Bronchial epithelial cell (primary cell): ENCODE data around the gene RING1. TPM values are rescaled to one million over a fixed set of nuclear protein-coding genes. Genes with fewer than 3 reads are reported as not detected.
A peak's percentile ranks its signal among the peaks of the same experiment; 100 is the strongest.

Experiments
- DNase-seq: peaks from one replicate; pipeline ENCODE4 v3.0.0-alpha.2; 2010; ENCODE audit warnings: low read depth
- FAIRE-seq: peaks from 2 replicates; lab custom pipeline; 2011; peaks lifted over from hg19 to GRCh38; lab: Jason Lieb, UNC
- H3K27me3 ChIP-seq: 2 replicates; pipeline ENCODE4 v1.5.1; 2011; ENCODE audit warnings: low read length; ENCODE audit not compliant: control insufficient read depth, insufficient read depth
- H3K36me3 ChIP-seq: 2 replicates; pipeline ENCODE4 v1.5.1; 2011; ENCODE audit warnings: low read length; ENCODE audit not compliant: control insufficient read depth, insufficient read depth
- H3K4me3 ChIP-seq: 2 replicates; pipeline ENCODE4 v1.5.1; 2011; ENCODE audit warnings: mild to moderate bottlenecking, low read depth, low read length, control low read depth
- CTCF ChIP-seq: IDR thresholded peaks from 2 replicates; pipeline ENCODE4 v1.5.1; 2011; ENCODE audit warnings: mild to moderate bottlenecking, moderate library complexity, low read length, control low read depth, inconsistent platforms; ENCODE audit not compliant: insufficient read depth, severe bottlenecking
- total RNA-seq: library from RNA; depleted of rRNA; stranded (reverse); fragments of >200 nt; gene quantifications from 2 replicates; pipeline ENCODE4 v1.2.1, GENCODE V29; 2014

RING1 gene
- total RNA-seq, 1 donor from 2014 or later: 43.4 TPM

DNA sequence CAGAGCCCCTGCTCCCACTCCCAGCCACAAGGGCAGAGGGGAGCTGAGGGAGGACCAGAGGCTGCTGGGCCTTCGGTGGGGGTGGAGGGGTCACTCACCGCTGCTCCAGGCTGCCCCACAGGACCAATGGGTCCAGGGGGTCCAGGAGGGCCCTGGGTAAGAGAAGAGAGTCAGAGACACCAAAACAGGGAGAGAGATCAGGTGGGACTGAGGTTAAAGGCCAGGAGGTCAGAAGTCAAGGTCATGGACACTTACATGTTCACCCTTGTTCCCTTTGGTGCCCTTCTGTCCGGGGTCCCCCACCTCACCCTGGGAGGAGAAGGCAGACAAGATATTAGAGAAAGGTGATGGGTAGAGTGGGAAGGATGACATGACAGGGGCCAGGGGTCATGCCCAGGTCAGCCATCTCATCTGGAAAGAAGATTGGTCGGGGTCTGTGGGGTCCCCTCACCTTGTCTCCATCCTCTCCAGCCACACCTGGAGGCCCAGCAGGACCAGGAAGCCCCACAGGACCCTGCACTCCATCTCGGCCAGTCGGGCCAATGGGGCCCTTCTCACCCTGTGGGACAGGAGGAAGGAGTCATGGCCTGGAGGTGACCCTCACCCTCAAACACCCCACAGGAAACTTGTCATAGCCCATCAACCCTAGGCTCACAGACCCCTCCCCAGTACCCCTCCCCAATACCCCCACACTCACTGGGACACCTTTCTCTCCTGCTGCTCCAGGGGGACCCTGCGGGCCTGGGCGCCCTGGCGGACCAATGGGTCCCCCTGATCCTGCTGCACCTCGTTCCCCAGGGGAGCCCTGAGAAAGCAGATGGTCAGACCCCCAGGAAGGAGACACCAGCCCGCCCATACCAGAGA lies 37.1 kb upstream of the RING1 start:
- no peak for TF ChIP-seq CTCF
- FAIRE-seq: no peak
- no peak for DNase-seq

DNA sequence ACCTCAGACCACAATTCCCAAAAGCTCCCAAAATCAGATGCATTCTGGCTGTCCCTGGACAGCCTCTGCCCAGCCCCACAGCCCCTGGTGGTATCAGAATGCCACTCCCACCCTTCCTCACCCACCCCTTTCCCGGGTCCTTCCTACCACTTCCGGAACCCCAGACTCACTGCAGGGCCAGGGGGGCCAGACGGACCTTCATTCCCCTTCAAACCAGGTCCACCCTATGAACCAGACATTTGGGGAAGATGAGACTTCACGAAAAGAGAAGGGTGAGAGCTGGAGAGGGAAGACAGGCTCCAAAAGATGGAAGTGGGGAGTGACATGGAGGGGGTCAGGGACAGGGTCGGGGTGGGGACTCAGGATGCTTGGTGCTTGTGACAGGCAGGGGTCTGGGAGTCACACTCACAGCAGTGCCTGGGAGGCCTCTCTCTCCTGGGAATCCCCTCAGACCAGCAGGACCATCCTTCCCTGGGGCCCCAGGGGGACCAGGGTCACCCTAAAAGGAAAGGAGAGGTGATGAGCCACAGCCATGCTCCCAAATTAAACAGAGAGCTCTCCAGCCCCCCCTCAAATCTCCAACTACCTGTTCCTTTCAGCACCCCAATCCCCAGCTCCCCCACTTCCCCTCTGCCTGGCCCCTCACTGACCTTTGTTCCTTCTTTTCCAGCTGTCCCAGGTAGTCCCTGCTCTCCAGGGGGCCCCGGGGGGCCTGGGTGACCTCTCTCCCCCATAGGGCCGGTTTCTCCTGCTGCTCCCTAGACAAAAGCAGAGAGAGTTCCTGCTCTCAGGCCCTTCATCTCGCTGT lies 36.2 kb upstream of the RING1 start:
- FAIRE-seq: peak; percentile 58
- Histone ChIP-seq H3K27me3 (no peaks in the 10 kb centered on the region), H3K4me3 (no peak overlapping the region), H3K36me3 (no peaks in the 10 kb centered on the region)
- no peak for TF ChIP-seq CTCF
- DNase-seq: no peak

More for the DNA sequence above, 37.1 kb upstream of the RING1 start:
- Histone ChIP-seq H3K4me3 (no peak overlapping the region), H3K27me3 (peaks cover 1% of the 10 kb centered on the region), H3K36me3 (no peaks in the 10 kb centered on the region)

- Histone ChIP-seq H3K27me3 (no peaks in the 10 kb centered on the region), H3K4me3 (no peak overlapping the region), H3K36me3 (no peaks in the 10 kb centered on the region)
- DNase-seq: peak; percentile 29
- no peak for FAIRE-seq
- peak; percentile 74 for TF ChIP-seq CTCF
These were observed 35.4 kb upstream of the RING1 start for GRCh38 chr6:33172688-33173534.

GRCh38 chr6:33173535-33174180 lies 34.6 kb upstream of the RING1 start:
- Histone ChIP-seq H3K27me3 (no peaks in the 10 kb centered on the region), H3K36me3 (no peaks in the 10 kb centered on the region), H3K4me3 (no peak overlapping the region)
- DNase-seq: no peak
- TF ChIP-seq CTCF: no peak
- FAIRE-seq: no peak

DNA sequence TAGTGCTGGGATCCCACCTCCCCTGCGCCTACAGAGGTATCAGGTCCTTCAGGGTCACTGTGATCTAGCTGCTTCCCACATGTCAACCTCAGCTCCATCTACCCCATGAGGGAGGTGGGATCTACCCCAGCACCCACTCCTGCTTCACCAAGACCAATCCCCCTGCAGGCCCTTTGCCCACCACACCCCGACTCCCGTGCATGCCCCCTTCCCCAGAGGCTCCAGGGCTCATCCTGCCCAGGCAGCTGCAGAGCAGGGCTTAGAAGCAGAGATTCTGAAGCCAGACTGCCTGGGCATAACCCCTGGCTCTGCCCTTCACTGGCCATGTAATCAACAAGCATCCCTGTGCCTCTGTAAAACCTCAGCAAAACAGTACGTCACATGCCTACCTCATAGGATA lies 33.5 kb upstream of the RING1 start:
- FAIRE-seq (no peak), DNase-seq (no peak)
- no peak for TF ChIP-seq CTCF
- Histone ChIP-seq H3K27me3 (no peaks in the 10 kb centered on the region), H3K36me3 (no peaks in the 10 kb centered on the region), H3K4me3 (no peak overlapping the region)
